ENCODE results near the gene ATCAY. TPM values are rescaled to one million over a fixed set of nuclear protein-coding genes. Genes with fewer than 3 reads are reported as not detected.

ATCAY gene
- total RNA-seq, 2 experiments from 2014 or later = not detected

- Histone ChIP-seq H4K20me1 (ENCODE audit: insufficient read depth, low read length) (no peaks in the 10 kb centered on the region), H3K9me2 (ENCODE audit: insufficient read depth, low read length) (no peaks in the 10 kb centered on the region), H3K4me1 (ENCODE audit: insufficient read depth, low read length, poor library complexity, severe bottlenecking) (no peaks in the 10 kb centered on the region), H2AFZ (ENCODE audit: low read length) (no peak overlapping the region), H3K79me2 (ENCODE audit: insufficient read depth, low read depth, low read length) (no peaks in the 10 kb centered on the region), H3K4me3 (ENCODE audit: low read depth, low read length, poor library complexity, severe bottlenecking) (no peak overlapping the region), H3K27ac (ENCODE audit: low read depth, low read length, poor library complexity, severe bottlenecking) (no peak overlapping the region), H3K4me2 (ENCODE audit: low read length) (no peak overlapping the region), H3K36me3 (ENCODE audit: insufficient read depth, low read length) (no peaks in the 10 kb centered on the region), H3K9me3 (ENCODE audit: low read length) (peaks cover 13% of the 10 kb centered on the region; the same call in 1 of the 2 replicates)
- ChIA-PET POLR2A (no interaction called here), CTCF (ENCODE audit: unreplicated experiment) (no interaction called here)
- TF ChIP-seq EZH2phosphoT487 (IDR thresholded peaks at IDR 0.05; ENCODE audit: borderline replicate concordance, low read depth, low read length) = no peak
- no peak for TF ChIP-seq CTCF (conservative IDR thresholded peaks at IDR 0.05; ENCODE audit: low read length)
- intact Hi-C loops (cut with micrococcal nuclease; ENCODE audit: unreplicated experiment) = no loop called here
- no TSS peak for BruUV-seq (replicated peaks)
- no peak for DNase-seq (ENCODE audit: low spot score)
These were observed 41.8 kb upstream of the ATCAY start for GRCh38 chr19:3838661-3839060.

- BruUV-seq (replicated peaks) = no TSS peak
- CTCF ChIA-PET (ENCODE audit: unreplicated experiment) = no interaction called here
These were observed 40.5 kb upstream of the ATCAY start for GRCh38 chr19:3839941-3840340.

GRCh38 chr19:3840804-3841203 lies 39.7 kb upstream of the ATCAY start:
- H2AFZ ChIP-seq (ENCODE audit: low read length) = no peak overlapping the region
- POLR2A ChIA-PET = no interaction called here
- no peaks in the 10 kb centered on the region for H3K79me2 ChIP-seq (ENCODE audit: insufficient read depth, low read depth, low read length)
- H3K9me3 ChIP-seq (ENCODE audit: low read length) = peaks cover 13% of the 10 kb centered on the region; the same call in 1 of the 2 replicates
- H3K9me2 ChIP-seq (ENCODE audit: insufficient read depth, low read length) = no peaks in the 10 kb centered on the region
- no peak overlapping the region for H3K27ac ChIP-seq (ENCODE audit: low read depth, low read length, poor library complexity, severe bottlenecking)
- BruUV-seq (replicated peaks) = no TSS peak
- H3K4me1 ChIP-seq (ENCODE audit: insufficient read depth, low read length, poor library complexity, severe bottlenecking) = no peaks in the 10 kb centered on the region
- no peaks in the 10 kb centered on the region for H4K20me1 ChIP-seq (ENCODE audit: insufficient read depth, low read length)
- H3K36me3 ChIP-seq (ENCODE audit: insufficient read depth, low read length) = no peaks in the 10 kb centered on the region
- H3K4me2 ChIP-seq (ENCODE audit: low read length) = no peak overlapping the region
- no peak overlapping the region for H3K4me3 ChIP-seq (ENCODE audit: low read depth, low read length, poor library complexity, severe bottlenecking)
- CTCF ChIA-PET (ENCODE audit: unreplicated experiment) = no interaction called here
- intact Hi-C loops (cut with micrococcal nuclease; ENCODE audit: unreplicated experiment) = no loop called here
- TF ChIP-seq EZH2phosphoT487 (IDR thresholded peaks at IDR 0.05; ENCODE audit: borderline replicate concordance, low read depth, low read length) (no peak), CTCF (conservative IDR thresholded peaks at IDR 0.05; ENCODE audit: low read length) (no peak)
- no peak for DNase-seq (ENCODE audit: low spot score)

More at GRCh38 chr19:3839941-3840340, 40.5 kb upstream of the ATCAY start:
- Histone ChIP-seq H3K4me1 (ENCODE audit: insufficient read depth, low read length, poor library complexity, severe bottlenecking) (no peaks in the 10 kb centered on the region), H2AFZ (ENCODE audit: low read length) (no peak overlapping the region), H3K36me3 (ENCODE audit: insufficient read depth, low read length) (no peaks in the 10 kb centered on the region), H3K4me2 (ENCODE audit: low read length) (no peak overlapping the region), H3K9me3 (ENCODE audit: low read length) (peaks cover 13% of the 10 kb centered on the region; the same call in 1 of the 2 replicates), H3K79me2 (ENCODE audit: insufficient read depth, low read depth, low read length) (no peaks in the 10 kb centered on the region), H4K20me1 (ENCODE audit: insufficient read depth, low read length) (no peaks in the 10 kb centered on the region), H3K27ac (ENCODE audit: low read depth, low read length, poor library complexity, severe bottlenecking) (no peak overlapping the region), H3K4me3 (ENCODE audit: low read depth, low read length, poor library complexity, severe bottlenecking) (no peak overlapping the region), H3K9me2 (ENCODE audit: insufficient read depth, low read length) (no peaks in the 10 kb centered on the region)
- DNase-seq (ENCODE audit: low spot score) = no peak
- POLR2A ChIA-PET = interaction anchor here (0.7 kb wide), 1 partner anchor 1839 kb away, joined by 5 read pairs; no protein-coding TSS in a partner anchor
- no peak for TF ChIP-seq EZH2phosphoT487 (IDR thresholded peaks at IDR 0.05; ENCODE audit: borderline replicate concordance, low read depth, low read length)
- intact Hi-C loops (cut with micrococcal nuclease; ENCODE audit: unreplicated experiment) = no loop called here

Data from OCI-LY7 (cell line).